Activated T-helper 1 cell treated with Interleukin-2 at 50 U/mL for 16 hours (primary cell): ENCODE results near the gene ODF2L.

ENCODE experiments used
- DNase-seq: peaks from one replicate; pipeline ENCODE4 v3.0.0-alpha.2; 2020; ENCODE audit warnings: low read depth

ODF2L gene

DNA sequence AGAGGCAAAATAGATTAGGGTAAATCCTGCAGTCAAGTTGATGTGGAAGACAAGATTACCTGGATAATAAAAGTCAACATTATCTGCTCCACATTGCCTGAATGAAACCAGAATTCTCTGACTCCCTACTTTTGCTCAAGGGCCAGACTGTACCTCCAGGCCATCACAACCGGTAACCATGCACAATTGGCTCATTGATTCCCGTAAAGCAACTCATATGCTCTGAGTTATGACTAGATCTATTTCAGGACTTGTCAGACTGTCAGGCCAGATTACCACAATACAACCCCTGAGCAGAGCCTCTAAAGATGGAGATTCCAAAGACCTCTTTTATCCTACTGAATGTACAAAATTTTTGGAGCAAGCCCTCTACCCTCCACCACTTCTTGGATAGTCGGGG lies 90.4 kb downstream of the ODF2L start:
- DNase-seq = no peak

- no peak for DNase-seq
Observed at GRCh38 chr1:86303041-86303690, 93.0 kb downstream of the ODF2L start.
